Measurements from ENCODE around the gene ALX4.

- TF ChIP-seq EZH2phosphoT487 (IDR thresholded peaks at IDR 0.05; ENCODE audit: borderline replicate concordance) (no peak), CTCF (conservative IDR thresholded peaks at IDR 0.05; ENCODE audit: low read length) (no peak)
Measured at GRCh38 chr11:44313761-44314489, 4.0 kb upstream of the ALX4 start.

All from Loucy (cell line).